Effector memory CD8-positive, alpha-beta T cell (primary cell): ENCODE data around the gene CRYL1.

Source experiments
- ATAC-seq: fragments of 150-1000 bp; cut with Tn5 transposase; replicated peaks from 2 replicates; pipeline ENCODE4 v1.10.0; 2021; ENCODE audit warnings: mild to moderate bottlenecking, moderate library complexity
- DNase-seq, 3 experiments: peaks; one replicate each; pipeline ENCODE4 v3.0.0; 2021
- H3K27ac Mint-ChIP-seq, 2 donors: one replicate each; pipeline ENCODE4 v1.8.0; 2022; ENCODE audit warnings: mild to moderate bottlenecking in 2 of 2, mixed read lengths in 2 of 2, moderate library complexity in 2 of 2
- H3K27me3 Mint-ChIP-seq, 2 donors: one replicate each; pipeline ENCODE4 v1.8.0; 2022; ENCODE audit warnings: mixed read lengths in 2 of 2
- H3K36me3 Mint-ChIP-seq: one replicate; pipeline ENCODE4 v1.8.0; 2022; ENCODE audit warnings: mild to moderate bottlenecking, moderate library complexity, mixed read lengths; ENCODE audit not compliant: insufficient read depth
- H3K4me1 Mint-ChIP-seq, 2 donors: one replicate each; pipeline ENCODE4 v1.8.0; 2022; ENCODE audit warnings: low read depth in 2 of 2, mixed read lengths in 2 of 2
- H3K4me3 Mint-ChIP-seq, 2 donors: one replicate each; pipeline ENCODE4 v1.8.0; 2022; ENCODE audit warnings: mild to moderate bottlenecking in 2 of 2, mixed read lengths in 2 of 2, moderate library complexity in 2 of 2
- H3K9me3 Mint-ChIP-seq, 2 donors: one replicate each; pipeline ENCODE4 v1.8.0; 2022; ENCODE audit warnings: mixed read lengths in 2 of 2

Gene CRYL1

GRCh38 chr13:20428666-20429644 lies 96.7 kb downstream of the CRYL1 start:
- ATAC-seq, result no peak
- H3K9me3 Mint-ChIP-seq, result no peaks in the 10 kb centered on the region
- no peaks in the 10 kb centered on the region for H3K27me3 Mint-ChIP-seq
- no peak overlapping the region for H3K4me3 Mint-ChIP-seq
- no peaks in the 10 kb centered on the region for H3K36me3 Mint-ChIP-seq
- no peak overlapping the region for H3K27ac Mint-ChIP-seq
- no peak for DNase-seq
- peaks cover 0 to 6% of the 10 kb centered on the region in 2 donors for H3K4me1 Mint-ChIP-seq

GRCh38 chr13:20426766-20427448 lies 98.8 kb downstream of the CRYL1 start:
- Mint-ChIP-seq H3K27me3 (no peaks in the 10 kb centered on the region), H3K4me3 (no peak overlapping the region), H3K27ac (no peak overlapping the region), H3K4me1 (peaks cover 0 to 6% of the 10 kb centered on the region in 2 donors), H3K36me3 (no peaks in the 10 kb centered on the region), H3K9me3 (no peaks in the 10 kb centered on the region)
- DNase-seq (no peak), ATAC-seq (no peak)

- Mint-ChIP-seq H3K27me3 (no peaks in the 10 kb centered on the region), H3K36me3 (peaks cover 3% of the 10 kb centered on the region), H3K4me1 (peaks cover 0 to 9% of the 10 kb centered on the region in 2 donors), H3K27ac (no peak overlapping the region), H3K9me3 (no peaks in the 10 kb centered on the region), H3K4me3 (no peak overlapping the region)
- ATAC-seq, result no peak
- DNase-seq, result no peak
Measured at GRCh38 chr13:20425819-20426219, 99.8 kb downstream of the CRYL1 start.

- DNase-seq, result no peak
- H3K27me3 Mint-ChIP-seq, result no peaks in the 10 kb centered on the region
- H3K27ac Mint-ChIP-seq, result no peak overlapping the region
- H3K9me3 Mint-ChIP-seq, result no peaks in the 10 kb centered on the region
- ATAC-seq, result no peak
- peaks cover 5 to 14% of the 10 kb centered on the region in 2 donors for H3K4me1 Mint-ChIP-seq
- no peak overlapping the region for H3K4me3 Mint-ChIP-seq
- H3K36me3 Mint-ChIP-seq, result peaks cover 8% of the 10 kb centered on the region
Measured at GRCh38 chr13:20424949-20425348, 100.7 kb downstream of the CRYL1 start.

GRCh38 chr13:20424559-20424852 lies 101.2 kb downstream of the CRYL1 start:
- H3K4me1 Mint-ChIP-seq, result peaks cover 10 to 19% of the 10 kb centered on the region in 2 donors
- H3K9me3 Mint-ChIP-seq, result no peaks in the 10 kb centered on the region

GRCh38 chr13:20422362-20422761 lies 103.3 kb downstream of the CRYL1 start:
- Mint-ChIP-seq H3K36me3 (peaks cover 14% of the 10 kb centered on the region), H3K27me3 (no peaks in the 10 kb centered on the region), H3K9me3 (no peaks in the 10 kb centered on the region), H3K27ac (no peak overlapping the region), H3K4me3 (no peak overlapping the region), H3K4me1 (peaks cover 17 to 29% of the 10 kb centered on the region in 2 donors)
- no peak for DNase-seq
- no peak for ATAC-seq

More at GRCh38 chr13:20424559-20424852, 101.2 kb downstream of the CRYL1 start:
- DNase-seq (no peak), ATAC-seq (no peak)
- Mint-ChIP-seq H3K27me3 (no peaks in the 10 kb centered on the region), H3K36me3 (peaks cover 12% of the 10 kb centered on the region), H3K4me3 (no peak overlapping the region), H3K27ac (no peak overlapping the region)

- peaks cover 0 to under 1% of the 10 kb centered on the region in 2 donors for H3K9me3 Mint-ChIP-seq
- DNase-seq, result no peak
- H3K27me3 Mint-ChIP-seq, result no peaks in the 10 kb centered on the region
- peaks cover 17 to 27% of the 10 kb centered on the region in 2 donors for H3K4me1 Mint-ChIP-seq
- H3K4me3 Mint-ChIP-seq, result peak overlapping the region in 1 of 2 donors; percentile 4
- H3K36me3 Mint-ChIP-seq, result peaks cover 14% of the 10 kb centered on the region
- ATAC-seq, result no peak
- H3K27ac Mint-ChIP-seq, result no peak overlapping the region
Measured at GRCh38 chr13:20420938-20421337, 104.7 kb downstream of the CRYL1 start.

GRCh38 chr13:20418953-20419352 lies 106.7 kb downstream of the CRYL1 start:
- peak overlapping the region in 1 of 2 donors; percentile 71 for H3K4me3 Mint-ChIP-seq
- H3K36me3 Mint-ChIP-seq, result peaks cover 14% of the 10 kb centered on the region
- H3K27ac Mint-ChIP-seq, result peak overlapping the region; percentile 6 to 67
- H3K4me1 Mint-ChIP-seq, result peaks cover 17 to 26% of the 10 kb centered on the region in 2 donors
- H3K27me3 Mint-ChIP-seq, result no peaks in the 10 kb centered on the region
- ATAC-seq, result no peak
- peaks cover 0 to 2% of the 10 kb centered on the region in 2 donors for H3K9me3 Mint-ChIP-seq
- DNase-seq, result no peak

- Mint-ChIP-seq H3K4me1 (peaks cover 33 to 37% of the 10 kb centered on the region in 2 donors), H3K9me3 (peaks cover 0 to 2% of the 10 kb centered on the region in 2 donors), H3K27me3 (no peaks in the 10 kb centered on the region), H3K36me3 (peaks cover 13% of the 10 kb centered on the region), H3K4me3 (no peak overlapping the region), H3K27ac (no peak overlapping the region)
- no peak for ATAC-seq
- DNase-seq, result no peak
Measured at GRCh38 chr13:20416223-20416745, 109.4 kb downstream of the CRYL1 start.

GRCh38 chr13:20415694-20416107 lies 110.0 kb downstream of the CRYL1 start:
- peaks cover 36 to 38% of the 10 kb centered on the region in 2 donors for H3K4me1 Mint-ChIP-seq
- H3K9me3 Mint-ChIP-seq, result peaks cover 0 to 2% of the 10 kb centered on the region in 2 donors
- H3K27me3 Mint-ChIP-seq, result no peaks in the 10 kb centered on the region
- ATAC-seq, result no peak
- no peak for DNase-seq
- peaks cover 11% of the 10 kb centered on the region for H3K36me3 Mint-ChIP-seq
- H3K4me3 Mint-ChIP-seq, result no peak overlapping the region
- no peak overlapping the region for H3K27ac Mint-ChIP-seq

GRCh38 chr13:20415306-20415679 lies 110.4 kb downstream of the CRYL1 start:
- DNase-seq (no peak), ATAC-seq (no peak)
- Mint-ChIP-seq H3K36me3 (peaks cover 10% of the 10 kb centered on the region), H3K4me1 (peaks cover 34 to 37% of the 10 kb centered on the region in 2 donors), H3K9me3 (peaks cover 0 to 2% of the 10 kb centered on the region in 2 donors), H3K27me3 (no peaks in the 10 kb centered on the region), H3K27ac (no peak overlapping the region), H3K4me3 (no peak overlapping the region)

GRCh38 chr13:20414546-20415305 lies 110.9 kb downstream of the CRYL1 start:
- ATAC-seq (no peak), DNase-seq (no peak)
- H3K27ac Mint-ChIP-seq, result no peak overlapping the region
- peaks cover 0 to 2% of the 10 kb centered on the region in 2 donors for H3K9me3 Mint-ChIP-seq
- H3K36me3 Mint-ChIP-seq, result peaks cover 4% of the 10 kb centered on the region
- H3K4me3 Mint-ChIP-seq, result no peak overlapping the region
- H3K4me1 Mint-ChIP-seq, result peaks cover 28 to 31% of the 10 kb centered on the region in 2 donors
- no peaks in the 10 kb centered on the region for H3K27me3 Mint-ChIP-seq
